Sigmoid colon (tissue), 7 donors: ENCODE results near the gene TRERF1. TPM values are rescaled to one million over a fixed set of nuclear protein-coding genes. Genes with fewer than 3 reads are reported as not detected.

ENCODE experiments used
- DNase-seq: peaks from one replicate; pipeline ENCODE4 v3.0.0-alpha.2; 2019
- H3K27ac ChIP-seq, 4 donors: fragments of 200-600 bp; sonication (generic); one replicate each; pipeline ENCODE4 v1.5.1; 2016 to 2019; ENCODE audit warnings: mild to moderate bottlenecking in 1 of 4
- H3K27me3 ChIP-seq, 3 donors: fragments of 200-600 bp; sonication (generic); one replicate each; pipeline ENCODE4 v1.5.1; 2019; ENCODE audit warnings: mild to moderate bottlenecking in 1 of 3
- H3K36me3 ChIP-seq, 4 donors: fragments of 200-600 bp; sonication (generic); one replicate each; pipeline ENCODE4 v1.5.1; 2016 to 2019
- H3K4me1 ChIP-seq, 4 donors: fragments of 200-600 bp; sonication (generic); one replicate each; pipeline ENCODE4 v1.5.1; 2017 to 2019
- H3K4me3 ChIP-seq, 4 donors: fragments of 200-600 bp; sonication (generic); one replicate each; pipeline ENCODE4 v1.5.1; 2017 to 2019; ENCODE audit warnings: mild to moderate bottlenecking in 2 of 4, moderate library complexity in 1 of 4
- H3K9me3 ChIP-seq, 4 donors: fragments of 200-600 bp in 3 of 4; sonication (generic) in 3 of 4; one replicate each; pipeline versions ENCODE4 v1.5.1 to v1.6.1; 2013 to 2019
- EP300 ChIP-seq, 4 donors: sonication (generic); formaldehyde crosslinking; IDR thresholded peaks; one replicate each; pipeline ENCODE4 v1.6.1; 2017; ENCODE audit warnings: antibody characterized with exemption in 4 of 4
- POLR2A ChIP-seq, 2 donors: fragments of 450-650 bp; IDR thresholded peaks; one replicate each; pipeline ENCODE4 v1.6.1; 2016; ENCODE audit warnings: antibody characterized with exemption in 2 of 2, mild to moderate bottlenecking in 2 of 2, moderate library complexity in 2 of 2
- POLR2AphosphoS5 ChIP-seq, 4 donors: sonication (generic); formaldehyde crosslinking; IDR thresholded peaks; one replicate each; pipeline ENCODE4 v1.6.1; 2017; ENCODE audit warnings: antibody characterized with exemption in 4 of 4
- WGBS, 2 donors: extraction: QIAGEN DNeasy Blood & Tissue Kit; methylation state at CpG; one replicate each; pipeline ENCODE4 v1.1.7; 2013; 5-methylcytosine and 5-hydroxymethylcytosine counted together
- intact Hi-C: fragments of 100-400 bp; cut with DNase I; formaldehyde crosslinking; loops from one replicate; pipeline ENCODE4 v1.15.1; 2023
- polyA plus RNA-seq, 3 donors: library from polyadenylated mRNA; stranded (reverse); fragments of 200-250 nt; gene quantifications; one replicate each; pipeline ENCODE4 v1.2.3, GENCODE V29; 2013
- total RNA-seq, 4 donors: library from RNA; depleted of rRNA; stranded (reverse); fragments of >200 nt; gene quantifications; one replicate each; pipeline ENCODE4 v1.1.0, GENCODE V29; 2016
- TF ChIP-seq, protein P1 (sequence below), 4 experiments: fragments of 450-650 bp in 3 of 4; fragments of 200-600 bp in 1 of 4; IDR thresholded peaks; one replicate each; pipeline ENCODE4 v1.5.1; 2016 to 2019; ENCODE audit warnings: antibody characterized with exemption in 4 of 4, mild to moderate bottlenecking in 3 of 4, moderate library complexity in 2 of 4
- donor health status: healthy with polysubstance abuse.
- donor health status: Bipolar disorder and iron deficiency.
- donor health status: healthy.

Gene TRERF1
- total and polyA plus RNA-seq, 7 donors: 0.46 to 10.5 (median 4.6) TPM

DNA sequence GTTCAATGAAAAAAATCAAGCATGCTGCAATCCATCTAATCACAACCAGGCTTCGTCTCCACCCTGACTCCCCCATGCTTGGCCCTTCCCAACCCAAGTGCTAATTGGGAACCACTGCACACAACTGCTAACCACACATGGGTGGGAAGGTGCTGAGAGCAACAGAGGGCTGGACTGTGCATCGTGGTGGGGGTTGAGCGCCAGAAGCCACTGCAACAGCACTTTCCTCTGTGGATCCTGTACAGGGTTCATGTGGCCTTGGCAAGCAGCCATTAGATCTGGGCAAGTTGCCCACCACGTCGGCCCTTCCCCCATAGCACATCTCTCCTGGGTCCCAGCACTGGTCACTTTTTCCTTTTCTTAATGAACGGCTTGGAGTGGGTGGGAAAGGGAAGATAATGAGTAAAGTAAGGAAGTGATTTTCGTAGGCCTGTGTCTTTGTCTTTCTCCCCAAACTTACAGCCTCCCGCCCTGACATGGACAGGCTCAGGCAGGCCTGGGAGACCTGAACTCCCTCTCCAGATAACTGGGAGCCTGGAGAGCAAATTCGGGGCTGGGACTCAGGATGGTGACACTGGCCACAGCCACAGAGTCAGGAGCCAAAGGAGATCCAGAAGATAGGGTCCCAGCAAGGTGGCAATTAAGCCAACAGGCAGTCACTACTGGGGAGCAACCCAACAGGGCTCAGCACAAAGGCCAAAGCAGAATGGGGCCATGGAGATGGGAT lies 199.7 kb downstream of the TRERF1 start:
- H3K36me3 ChIP-seq: peaks cover 4 to 48% (median 9%) of the 10 kb centered on the region in 4 donors
- peak overlapping the region; percentile 26 to 46 (median 42) for H3K27ac ChIP-seq
- DNase-seq: peak; percentile 71

DNA sequence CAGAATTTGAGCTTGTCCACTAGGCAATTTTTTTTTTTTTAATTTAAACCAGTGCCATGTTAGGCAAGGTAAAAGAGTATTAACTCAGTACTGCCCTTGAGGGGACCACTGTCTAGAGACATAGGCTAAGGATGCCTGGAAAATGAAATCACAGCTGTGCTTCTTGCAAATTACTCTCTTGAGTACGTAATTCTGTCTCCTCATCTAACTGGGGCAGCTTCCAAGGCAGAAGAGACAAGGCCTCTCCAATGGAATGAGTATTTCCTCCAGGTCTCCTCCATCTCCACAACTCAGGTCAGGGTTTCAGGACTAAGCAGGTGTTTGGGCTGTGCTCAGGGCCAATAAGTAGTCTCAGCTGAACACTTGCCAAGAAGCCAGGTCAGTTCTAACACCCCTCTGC lies 200.2 kb downstream of the TRERF1 start:
- Histone ChIP-seq H3K27me3 (no peaks in the 10 kb centered on the region), H3K4me3 (no peak overlapping the region), H3K27ac (peak overlapping the region in 2 of 4 donors; percentile 38 to 46), H3K4me1 (peaks cover 0 to 12% (median 9%) of the 10 kb centered on the region in 4 donors), H3K9me3 (no peaks in the 10 kb centered on the region), H3K36me3 (peaks cover 4 to 50% (median 9%) of the 10 kb centered on the region in 4 donors)
- intact Hi-C loops: no loop called here
- TF ChIP-seq EP300 (IDR thresholded peaks at IDR 0.05) (no peak), POLR2AphosphoS5 (IDR thresholded peaks at IDR 0.05) (no peak), POLR2A (IDR thresholded peaks at IDR 0.05) (no peak)
- TF ChIP-seq, protein P1, sequence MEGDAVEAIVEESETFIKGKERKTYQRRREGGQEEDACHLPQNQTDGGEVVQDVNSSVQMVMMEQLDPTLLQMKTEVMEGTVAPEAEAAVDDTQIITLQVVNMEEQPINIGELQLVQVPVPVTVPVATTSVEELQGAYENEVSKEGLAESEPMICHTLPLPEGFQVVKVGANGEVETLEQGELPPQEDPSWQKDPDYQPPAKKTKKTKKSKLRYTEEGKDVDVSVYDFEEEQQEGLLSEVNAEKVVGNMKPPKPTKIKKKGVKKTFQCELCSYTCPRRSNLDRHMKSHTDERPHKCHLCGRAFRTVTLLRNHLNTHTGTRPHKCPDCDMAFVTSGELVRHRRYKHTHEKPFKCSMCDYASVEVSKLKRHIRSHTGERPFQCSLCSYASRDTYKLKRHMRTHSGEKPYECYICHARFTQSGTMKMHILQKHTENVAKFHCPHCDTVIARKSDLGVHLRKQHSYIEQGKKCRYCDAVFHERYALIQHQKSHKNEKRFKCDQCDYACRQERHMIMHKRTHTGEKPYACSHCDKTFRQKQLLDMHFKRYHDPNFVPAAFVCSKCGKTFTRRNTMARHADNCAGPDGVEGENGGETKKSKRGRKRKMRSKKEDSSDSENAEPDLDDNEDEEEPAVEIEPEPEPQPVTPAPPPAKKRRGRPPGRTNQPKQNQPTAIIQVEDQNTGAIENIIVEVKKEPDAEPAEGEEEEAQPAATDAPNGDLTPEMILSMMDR (IDR thresholded peaks at IDR 0.05): no peak
- WGBS, 2 donors: 56 to 71% methylated on average over 1 of the region's 1 CpG
- DNase-seq: no peak

More for the DNA sequence above, 199.7 kb downstream of the TRERF1 start:
- peaks cover 0 to 12% (median 9%) of the 10 kb centered on the region in 4 donors for H3K4me1 ChIP-seq
- no peaks in the 10 kb centered on the region for H3K9me3 ChIP-seq
- intact Hi-C loops: no loop called here
- no peaks in the 10 kb centered on the region for H3K27me3 ChIP-seq
- TF ChIP-seq POLR2A (IDR thresholded peaks at IDR 0.05) (no peak), EP300 (IDR thresholded peaks at IDR 0.05) (no peak), POLR2AphosphoS5 (IDR thresholded peaks at IDR 0.05) (peak in 2 of 4 donors; percentile 14 to 29)
- TF ChIP-seq, protein P1 (IDR thresholded peaks at IDR 0.05): no peak
- WGBS, 2 donors: 26 to 31% methylated on average over 9 of the region's 9 CpGs
- H3K4me3 ChIP-seq: no peak overlapping the region

DNA sequence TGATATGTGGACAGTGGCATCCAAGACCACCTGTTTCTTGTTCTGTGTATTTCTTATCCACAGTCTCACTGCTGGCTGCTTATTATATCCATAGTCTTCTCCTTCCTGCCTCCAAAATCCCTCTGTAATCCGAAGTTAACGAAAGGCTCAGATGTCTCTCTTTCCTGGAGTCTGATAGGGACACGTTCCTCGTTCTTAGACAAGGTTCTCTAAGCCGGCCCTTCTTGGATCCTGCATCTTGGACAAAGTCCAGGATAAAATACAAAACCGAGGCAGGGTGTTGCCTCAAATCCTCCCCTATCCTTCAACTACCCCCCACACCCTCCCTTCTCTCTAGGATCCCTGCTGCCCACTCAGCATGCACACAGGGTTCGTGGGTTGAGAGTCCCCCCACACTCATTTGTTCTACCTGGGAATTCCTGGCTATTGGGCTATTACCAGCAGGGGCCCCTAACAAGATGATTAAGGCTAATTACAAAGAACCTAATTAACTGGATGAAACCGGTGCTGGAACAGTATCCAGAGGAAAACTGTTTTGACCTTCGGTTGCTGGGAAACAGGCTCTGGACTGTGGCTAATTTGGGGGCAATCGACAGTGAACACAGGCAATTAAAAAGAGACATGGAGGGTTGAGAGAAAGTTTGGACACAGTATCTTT lies 201.3 kb downstream of the TRERF1 start:
- TF ChIP-seq, protein P1 (IDR thresholded peaks at IDR 0.05): no peak
- no peak for TF ChIP-seq POLR2AphosphoS5 (IDR thresholded peaks at IDR 0.05)
- TF ChIP-seq POLR2A (IDR thresholded peaks at IDR 0.05): no peak
- TF ChIP-seq EP300 (IDR thresholded peaks at IDR 0.05): no peak
- Histone ChIP-seq H3K9me3 (no peaks in the 10 kb centered on the region), H3K27me3 (no peaks in the 10 kb centered on the region), H3K36me3 (peaks cover 4 to 52% (median 11%) of the 10 kb centered on the region in 4 donors), H3K27ac (no peak overlapping the region), H3K4me1 (peaks cover 0 to 12% (median 9%) of the 10 kb centered on the region in 4 donors), H3K4me3 (no peak overlapping the region)
- intact Hi-C loops: no loop called here
- no peak for DNase-seq
- 88 to 89% methylated on average over 10 of the region's 10 CpGs for WGBS, 2 donors

DNA sequence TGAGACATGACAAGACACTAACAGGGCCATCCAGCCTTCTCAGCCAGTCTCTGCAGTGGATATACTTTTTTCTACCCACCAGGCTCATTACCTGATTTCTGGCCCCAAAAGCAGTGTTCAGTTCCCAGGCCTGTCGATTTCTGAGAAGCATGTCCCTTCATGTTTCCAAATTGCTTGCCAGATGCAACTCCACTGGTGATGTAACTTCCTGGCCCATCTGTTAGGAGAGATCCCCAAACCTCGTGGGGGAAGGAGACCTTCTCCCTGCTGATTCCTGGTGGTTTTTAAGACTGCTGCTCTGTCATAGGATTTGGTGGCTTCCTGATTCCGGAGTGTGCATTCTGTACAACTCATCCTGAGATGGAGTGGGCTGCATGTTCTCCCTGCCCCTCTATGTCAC lies 202.4 kb downstream of the TRERF1 start:
- no peak for TF ChIP-seq POLR2A (IDR thresholded peaks at IDR 0.05)
- TF ChIP-seq EP300 (IDR thresholded peaks at IDR 0.05): no peak
- TF ChIP-seq POLR2AphosphoS5 (IDR thresholded peaks at IDR 0.05): no peak
- TF ChIP-seq, protein P1 (IDR thresholded peaks at IDR 0.05): no peak
- no peak for DNase-seq
- peaks cover 0 to 12% (median 9%) of the 10 kb centered on the region in 4 donors for H3K4me1 ChIP-seq
- WGBS, 2 donors: 75 to 85% methylated on average over 3 of the region's 3 CpGs
- intact Hi-C loops: no loop called here
- H3K27me3 ChIP-seq: no peaks in the 10 kb centered on the region
- peaks cover under 1 to 51% (median 5%) of the 10 kb centered on the region in 4 donors for H3K36me3 ChIP-seq
- no peaks in the 10 kb centered on the region for H3K9me3 ChIP-seq
- no peak overlapping the region for H3K4me3 ChIP-seq
- no peak overlapping the region for H3K27ac ChIP-seq
